NCI-H460 (cell line): ENCODE measurements around the gene TRPT1. TPM values are rescaled to one million over a fixed set of nuclear protein-coding genes. Genes with fewer than 3 reads are reported as not detected.
A peak's percentile ranks its signal among the peaks of the same experiment; 100 is the strongest.

Source experiments
- DNase-seq: peaks from one replicate; pipeline ENCODE4 v3.0.0-alpha.2; 2016; ENCODE audit warnings: low read depth; ENCODE audit errors: extremely low read depth
- total RNA-seq: library from RNA; depleted of rRNA; stranded (reverse); fragments of >200 nt; shearing (Covaris generic); gene quantifications from 2 replicates; pipeline ENCODE4 v1.2.3, GENCODE V29; 2014

Gene TRPT1
- total RNA-seq, 1 experiment from 2014 or later: 14.5 TPM

DNA sequence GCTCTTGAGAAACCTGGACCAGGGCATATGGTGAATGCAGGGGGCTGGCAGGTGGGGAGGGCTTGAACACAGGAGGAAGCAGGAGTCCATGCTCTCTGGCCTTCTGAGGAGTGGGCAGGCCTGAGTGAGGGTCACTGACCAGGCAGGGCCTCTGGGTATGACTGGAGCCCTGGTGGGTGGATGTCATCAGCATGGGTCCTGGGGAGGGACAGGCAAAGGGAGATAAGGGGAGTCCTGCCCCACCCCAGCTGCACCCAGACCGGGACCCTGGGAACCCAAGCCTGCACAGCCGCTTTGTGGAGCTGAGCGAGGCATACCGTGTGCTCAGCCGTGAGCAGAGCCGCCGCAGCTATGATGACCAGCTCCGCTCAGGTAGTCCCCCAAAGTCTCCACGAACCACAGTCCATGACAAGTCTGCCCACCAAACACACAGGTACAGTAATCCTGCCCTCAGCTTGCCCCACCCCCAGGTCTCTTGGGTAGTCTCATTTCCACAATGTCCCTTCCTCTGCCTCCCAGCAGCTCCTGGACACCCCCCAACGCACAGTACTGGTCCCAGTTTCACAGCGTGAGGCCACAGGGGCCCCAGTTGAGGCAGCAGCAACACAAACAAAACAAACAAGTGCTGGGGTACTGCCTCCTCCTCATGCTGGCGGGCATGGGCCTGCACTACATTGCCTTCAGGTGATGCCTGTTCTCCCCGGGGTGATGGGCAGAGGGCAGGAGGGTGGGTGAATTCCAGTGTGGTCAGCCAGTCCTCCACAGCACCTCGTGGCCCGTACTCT, 6.4 kb upstream of the TRPT1 start:
- no peak for DNase-seq

DNA sequence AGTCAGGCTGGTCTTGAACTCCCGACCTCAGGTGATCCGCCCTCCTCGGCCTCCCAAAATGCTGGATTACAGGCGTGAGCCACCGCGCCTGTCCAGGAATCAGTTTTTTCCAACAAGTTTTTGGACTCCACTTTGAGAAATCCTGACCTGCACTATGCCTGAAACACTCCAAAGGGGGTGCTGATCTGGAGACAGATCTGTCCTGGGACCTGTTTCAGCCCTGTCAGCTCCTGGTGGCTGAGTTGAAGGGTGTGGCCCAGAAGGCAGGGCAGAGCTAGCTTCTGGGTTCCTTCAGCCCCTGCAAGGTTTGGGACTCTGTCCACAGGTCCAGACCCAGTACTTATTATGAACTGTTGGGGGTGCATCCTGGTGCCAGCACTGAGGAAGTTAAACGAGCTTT, 5.6 kb upstream of the TRPT1 start:
- no peak for DNase-seq

DNA sequence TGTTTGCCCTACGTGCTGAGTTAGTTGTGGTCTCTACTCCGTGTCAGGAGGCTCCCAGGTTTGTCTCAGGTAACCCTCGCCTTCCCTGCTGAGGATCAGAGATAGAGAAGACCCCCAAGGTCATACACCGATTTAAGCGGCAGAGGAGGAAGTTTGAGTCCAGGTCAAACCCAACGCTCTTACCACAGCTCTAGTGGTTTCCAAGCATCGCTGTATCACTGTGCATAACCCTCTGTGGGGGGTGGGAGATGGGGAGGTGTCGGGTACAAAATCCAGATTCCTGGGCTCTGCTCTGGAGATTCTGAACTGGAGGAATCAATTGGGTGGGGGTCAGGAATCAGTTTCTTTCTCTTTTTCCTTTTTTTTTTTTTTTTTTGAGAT, 5.0 kb upstream of the TRPT1 start:
- DNase-seq: no peak

DNA sequence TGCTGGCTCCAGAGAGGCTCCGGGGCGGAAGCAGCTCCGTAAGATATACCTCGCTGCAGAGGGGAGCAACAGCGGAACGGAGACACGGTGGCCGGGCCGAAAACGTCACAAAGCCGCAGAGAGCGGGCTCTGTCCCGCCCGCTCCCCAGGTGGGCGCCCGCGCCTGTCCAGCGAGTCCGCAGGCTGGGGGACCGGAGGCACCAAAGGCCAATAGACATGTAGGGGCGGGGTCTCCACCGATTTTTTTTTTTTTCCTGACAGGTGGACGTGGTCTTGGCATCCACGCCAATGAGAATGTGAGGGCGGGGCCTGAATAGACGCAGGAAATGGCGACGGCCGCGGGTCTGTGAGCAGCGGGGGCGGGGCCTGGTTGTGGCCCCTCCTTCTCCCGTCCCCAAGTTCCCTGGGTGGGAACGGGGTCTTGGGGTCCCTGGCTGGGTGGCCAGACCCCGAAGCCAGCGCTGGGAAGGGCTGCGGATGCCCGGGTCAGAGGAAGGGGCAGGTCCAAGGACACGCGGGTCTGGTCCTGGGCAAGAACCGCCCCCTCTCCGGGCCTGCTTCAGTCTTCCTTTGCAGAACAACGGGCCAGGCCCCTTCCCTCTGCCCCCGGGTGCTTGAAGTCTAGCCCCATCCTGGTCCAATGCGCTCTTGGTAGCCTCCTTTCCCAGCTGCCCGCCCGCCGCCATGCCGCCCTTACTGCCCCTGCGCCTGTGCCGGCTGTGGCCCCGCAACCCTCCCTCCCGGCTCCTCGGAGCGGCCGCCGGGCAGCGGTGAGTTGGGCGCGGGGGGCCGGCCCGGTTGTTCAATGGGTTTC, 4.4 kb upstream of the TRPT1 start, which contains the start of gene DNAJC4:
TSS of gene DNAJC4 (plus strand) at position 378 of the 814 bp plus-strand sequence. CDS start at position 685, 307 bp downstream.
- DNase-seq: peak; percentile 84

DNA sequence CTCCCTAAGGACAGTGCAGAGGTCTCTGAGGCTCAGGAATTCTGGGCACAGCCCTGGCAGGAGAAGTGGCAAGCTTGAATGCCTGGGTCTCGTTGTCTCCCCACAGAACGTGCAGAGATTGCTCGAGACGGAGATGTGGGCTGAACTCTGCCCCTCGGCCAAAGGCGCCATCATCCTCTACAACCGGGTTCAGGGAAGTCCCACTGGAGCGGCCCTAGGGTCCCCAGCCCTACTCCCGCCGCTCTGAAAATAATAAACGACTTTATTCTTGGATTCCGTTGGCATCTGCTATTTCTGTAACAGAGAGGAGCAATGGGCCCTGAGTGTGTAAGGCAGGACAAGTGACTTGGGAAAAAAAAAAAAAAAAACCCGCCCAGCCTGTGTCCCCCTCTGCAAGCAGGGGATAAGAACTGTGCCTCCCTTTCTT, 3.8 kb upstream of the TRPT1 start:
- DNase-seq: no peak

DNA sequence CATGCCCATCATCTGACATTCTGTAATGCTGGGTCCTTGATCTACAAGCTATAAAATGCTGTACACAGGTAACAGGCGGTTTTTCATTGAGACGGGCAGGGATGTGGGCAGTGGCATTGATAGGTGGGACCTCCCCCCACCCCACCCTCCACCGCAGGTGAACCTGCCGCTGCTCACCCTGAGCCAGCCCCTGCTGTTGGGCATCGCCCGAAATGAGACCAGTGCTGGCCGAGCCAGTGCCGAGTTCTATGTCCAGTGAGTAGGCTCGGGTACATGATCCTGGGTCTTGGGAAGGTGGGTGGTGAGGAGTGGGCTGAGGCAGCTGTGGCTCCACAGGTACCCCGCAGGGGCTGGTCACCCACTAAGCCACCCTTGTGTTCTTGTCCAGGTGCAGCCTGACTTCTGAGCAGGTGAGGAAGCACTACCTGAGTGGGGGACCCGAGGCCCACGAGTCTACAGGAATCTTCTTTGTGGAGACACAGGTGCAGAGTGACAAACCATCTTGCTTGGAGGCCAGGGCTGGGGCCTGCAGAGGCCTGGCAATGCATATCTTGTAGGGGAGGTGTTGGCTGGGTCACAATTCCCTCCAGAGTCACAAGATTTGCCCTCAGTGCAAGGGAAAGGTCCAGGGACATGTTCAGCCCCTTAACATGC, 3.2 kb upstream of the TRPT1 start:
- DNase-seq: no peak

DNA sequence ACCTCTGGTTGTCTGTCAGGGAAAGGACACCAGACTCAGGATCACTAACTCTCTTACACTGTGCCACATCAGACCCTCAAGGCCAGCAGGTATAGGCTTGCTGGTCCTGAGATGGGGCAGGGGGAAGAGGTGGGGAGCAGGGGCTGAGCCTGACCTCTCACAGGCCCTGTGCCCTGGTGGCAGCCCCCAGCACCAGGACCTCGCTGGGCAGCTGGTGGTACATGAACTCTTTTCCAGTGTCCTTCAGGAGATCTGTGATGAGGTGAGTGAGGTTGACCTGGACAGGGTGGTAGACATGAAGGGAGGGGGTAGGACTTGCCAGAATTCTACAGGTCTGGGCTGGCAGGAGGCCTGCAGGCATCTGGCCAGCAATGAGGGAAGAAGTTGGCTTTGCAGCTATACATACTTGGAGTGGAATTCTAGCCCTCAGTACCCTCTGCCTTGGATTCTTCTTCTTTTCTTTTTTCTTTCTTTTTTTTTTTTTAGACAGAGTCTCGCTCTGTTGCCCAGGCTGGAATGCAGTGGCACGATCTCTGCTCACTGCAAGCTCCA, 1.5 kb upstream of the TRPT1 start:
- no peak for DNase-seq

DNA sequence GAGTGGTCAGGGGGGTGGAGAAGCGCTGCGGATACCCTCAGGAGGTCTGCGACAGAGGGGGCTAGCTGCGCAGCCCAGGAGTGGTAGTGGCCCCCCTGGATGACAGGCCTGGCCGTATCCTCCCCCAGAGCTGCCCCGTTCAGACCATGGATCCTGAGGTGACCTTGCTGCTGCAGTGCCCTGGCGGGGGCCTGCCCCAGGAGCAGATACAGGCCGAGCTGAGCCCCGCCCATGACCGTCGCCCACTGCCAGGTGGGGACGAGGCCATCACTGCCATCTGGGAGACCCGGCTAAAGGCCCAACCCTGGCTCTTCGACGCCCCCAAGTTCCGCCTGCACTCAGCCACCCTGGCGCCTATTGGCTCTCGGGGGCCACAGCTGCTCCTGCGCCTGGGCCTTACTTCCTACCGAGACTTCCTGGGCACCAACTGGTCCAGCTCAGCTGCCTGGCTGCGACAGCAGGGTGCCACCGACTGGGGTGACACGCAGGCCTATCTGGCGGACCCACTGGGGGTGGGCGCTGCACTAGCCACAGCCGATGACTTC, 593 bp upstream of the TRPT1 start:
- no peak for DNase-seq

DNA sequence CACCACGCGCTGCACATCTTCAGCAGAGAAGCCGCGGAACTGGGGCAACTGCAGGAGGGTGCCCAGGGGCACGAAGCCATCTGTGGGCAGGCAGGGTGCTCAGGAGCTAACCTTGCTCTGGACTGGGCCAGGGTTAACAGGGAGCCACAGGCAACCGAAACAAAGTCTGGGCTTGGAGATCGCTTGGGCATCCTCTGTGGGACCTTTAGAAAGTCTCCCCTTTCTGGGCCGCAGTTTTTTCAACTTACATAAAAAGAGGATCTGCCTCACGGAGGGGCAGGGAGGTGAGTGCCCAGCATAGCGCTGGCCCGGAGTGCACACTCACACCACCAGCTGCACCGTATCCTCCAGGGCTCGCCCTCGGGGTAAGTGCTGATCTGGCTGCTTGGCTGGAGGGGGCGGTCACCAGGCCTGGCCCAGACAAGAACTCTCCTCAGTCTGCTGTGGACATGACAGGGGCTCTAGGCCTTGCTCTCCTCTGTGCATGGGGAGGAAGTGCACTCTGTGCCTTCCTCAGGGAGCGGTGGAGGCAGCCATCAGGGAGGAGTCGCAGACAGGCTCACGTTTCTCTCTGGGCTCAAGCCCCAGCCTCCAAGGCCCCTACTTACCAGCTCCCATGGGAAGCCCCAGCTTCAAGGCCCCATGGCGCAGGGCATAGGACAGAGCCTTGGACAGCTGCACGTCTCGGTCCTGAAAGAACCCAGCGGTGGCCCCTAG, 937 bp downstream of the TRPT1 start:
- DNase-seq: no peak

DNA sequence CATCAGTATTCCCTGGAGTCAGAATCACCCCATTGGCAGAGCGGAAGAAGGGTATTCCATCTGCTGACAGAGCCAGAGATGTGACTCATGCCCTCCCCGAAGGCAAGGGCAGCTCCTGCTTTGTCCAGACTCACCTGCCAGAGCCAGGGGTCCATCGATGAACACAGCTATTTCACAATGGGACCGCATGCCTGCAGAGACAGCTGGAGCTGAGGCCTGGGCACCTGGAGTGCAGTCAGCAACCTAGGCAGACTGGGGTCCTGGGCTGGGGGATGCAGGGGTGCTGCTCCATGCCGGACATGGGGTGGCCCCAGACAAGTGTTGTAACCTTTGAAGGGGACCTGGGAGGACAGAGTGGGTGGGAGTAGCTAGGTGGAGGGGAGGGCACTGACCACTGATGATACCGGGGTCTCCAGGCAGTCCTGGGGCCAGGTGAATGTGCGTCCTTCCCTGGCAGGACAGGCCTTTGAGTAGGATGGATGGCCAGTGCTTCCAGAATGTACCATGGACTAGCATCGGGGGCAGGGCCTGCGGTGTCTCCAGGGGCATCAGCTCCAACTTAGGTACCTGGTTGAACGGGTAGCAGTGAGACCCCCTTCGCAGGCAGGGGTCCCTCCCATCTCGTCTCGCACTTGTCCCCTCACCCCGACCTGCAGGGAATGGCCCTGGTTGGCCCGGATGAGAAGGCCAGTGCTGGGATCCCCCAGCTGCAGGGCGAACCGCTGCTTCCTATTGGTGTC, 1.7 kb downstream of the TRPT1 start:
- DNase-seq: no peak

DNA sequence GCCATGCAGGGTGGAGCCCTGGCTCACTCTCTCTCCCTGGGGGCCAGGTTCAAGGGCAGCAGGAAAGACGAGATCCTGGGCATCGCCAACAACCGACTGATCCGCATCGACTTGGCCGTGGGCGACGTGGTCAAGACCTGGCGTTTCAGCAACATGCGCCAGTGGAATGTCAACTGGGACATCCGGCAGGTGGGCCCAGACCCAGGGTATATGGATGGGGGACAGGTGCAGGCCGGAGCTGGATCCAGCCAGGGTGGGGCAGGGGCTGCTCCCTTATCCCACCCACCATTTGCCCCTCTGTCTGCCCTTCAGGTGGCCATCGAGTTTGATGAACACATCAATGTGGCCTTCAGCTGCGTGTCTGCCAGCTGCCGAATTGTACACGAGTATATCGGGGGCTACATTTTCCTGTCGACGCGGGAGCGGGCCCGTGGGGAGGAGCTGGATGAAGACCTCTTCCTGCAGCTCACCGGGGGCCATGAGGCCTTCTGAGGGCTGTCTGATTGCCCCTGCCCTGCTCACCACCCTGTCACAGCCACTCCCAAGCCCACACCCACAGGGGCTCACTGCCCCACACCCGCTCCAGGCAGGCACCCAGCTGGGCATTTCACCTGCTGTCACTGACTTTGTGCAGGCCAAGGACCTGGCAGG, 2.9 kb downstream of the TRPT1 start:
- DNase-seq: no peak

DNA sequence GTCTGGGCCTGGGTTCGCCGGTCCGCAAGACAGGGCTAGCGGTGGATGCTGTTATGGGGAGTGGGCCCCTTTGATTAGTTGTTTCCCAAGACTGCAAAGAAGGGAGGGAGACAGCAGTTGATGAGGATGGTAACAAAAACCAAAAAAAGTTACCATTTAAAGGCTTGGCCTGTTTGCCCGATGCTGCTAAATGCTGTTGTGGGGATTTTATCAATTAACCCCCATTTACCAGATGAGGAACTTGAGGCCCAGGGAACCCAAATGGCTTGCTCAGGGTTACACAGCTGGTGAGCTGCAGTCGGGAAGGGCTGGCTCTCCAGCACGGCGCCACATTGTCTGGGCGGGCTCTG, 3.4 kb downstream of the TRPT1 start:
- no peak for DNase-seq

DNA sequence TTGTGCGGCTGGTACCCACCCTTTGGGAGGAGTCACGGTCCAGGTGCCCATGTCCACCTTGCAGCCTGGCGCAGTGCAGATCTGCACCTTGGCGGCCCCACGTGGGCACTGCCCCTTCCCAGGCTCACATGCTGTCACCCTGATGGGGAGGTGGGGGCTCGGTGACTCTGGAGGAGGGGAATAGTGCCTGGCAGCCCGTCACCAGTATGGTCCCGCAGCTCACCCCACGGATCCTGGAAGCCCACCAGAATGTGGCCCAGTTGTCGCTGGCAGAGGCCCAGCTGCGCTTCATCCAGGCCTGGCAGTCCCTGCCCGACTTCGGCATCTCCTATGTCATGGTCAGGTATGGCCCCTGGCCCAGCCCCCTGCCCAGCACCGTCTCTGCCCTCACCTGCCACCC, 5.2 kb downstream of the TRPT1 start:
- DNase-seq: no peak

DNA sequence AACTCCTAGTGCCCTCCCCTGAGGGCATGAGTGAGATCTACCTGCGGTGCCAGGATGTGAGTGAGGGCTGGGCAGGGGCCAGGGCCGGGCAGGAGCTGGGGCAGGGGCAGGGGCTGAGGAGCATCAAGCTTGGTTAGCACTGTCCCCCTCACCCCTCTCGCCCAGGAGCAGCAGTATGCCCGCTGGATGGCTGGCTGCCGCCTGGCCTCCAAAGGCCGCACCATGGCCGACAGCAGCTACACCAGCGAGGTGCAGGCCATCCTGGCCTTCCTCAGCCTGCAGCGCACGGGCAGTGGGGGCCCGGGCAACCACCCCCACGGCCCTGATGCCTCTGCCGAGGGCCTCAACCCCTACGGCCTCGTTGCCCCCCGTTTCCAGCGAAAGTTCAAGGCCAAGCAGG, 5.7 kb downstream of the TRPT1 start:
- no peak for DNase-seq

DNA sequence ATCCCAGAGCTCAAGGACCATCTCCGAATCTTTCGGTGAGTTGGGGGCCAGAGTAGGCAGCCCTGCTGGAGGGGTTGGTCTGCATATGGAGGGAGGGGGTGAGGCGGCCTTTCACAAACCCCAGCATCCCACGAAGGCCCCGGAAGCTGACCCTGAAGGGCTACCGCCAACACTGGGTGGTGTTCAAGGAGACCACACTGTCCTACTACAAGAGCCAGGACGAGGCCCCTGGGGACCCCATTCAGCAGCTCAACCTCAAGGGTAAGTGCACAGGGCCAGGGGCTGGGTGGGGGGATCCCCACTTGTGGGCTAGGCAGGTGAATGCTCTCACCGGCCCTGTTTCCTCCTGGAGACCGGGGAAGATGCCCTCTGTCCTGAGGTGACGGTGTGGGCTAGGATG, 6.2 kb downstream of the TRPT1 start:
- no peak for DNase-seq

DNA sequence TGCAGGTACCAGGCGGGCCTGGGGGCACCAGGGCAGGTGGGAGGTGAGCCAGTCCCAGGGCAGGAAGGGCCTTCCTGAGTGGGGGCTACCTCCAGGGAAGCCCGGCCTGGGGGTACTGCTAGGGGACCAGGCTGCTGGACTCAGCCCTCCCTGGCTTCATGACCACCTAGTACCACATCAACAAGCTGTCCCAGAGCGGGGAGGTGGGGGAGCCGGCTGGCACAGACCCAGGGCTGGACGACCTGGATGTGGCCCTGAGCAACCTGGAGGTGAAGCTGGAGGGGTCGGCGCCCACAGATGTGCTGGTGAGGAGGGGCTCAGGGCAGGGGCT, 6.7 kb downstream of the TRPT1 start:
- no peak for DNase-seq

DNA sequence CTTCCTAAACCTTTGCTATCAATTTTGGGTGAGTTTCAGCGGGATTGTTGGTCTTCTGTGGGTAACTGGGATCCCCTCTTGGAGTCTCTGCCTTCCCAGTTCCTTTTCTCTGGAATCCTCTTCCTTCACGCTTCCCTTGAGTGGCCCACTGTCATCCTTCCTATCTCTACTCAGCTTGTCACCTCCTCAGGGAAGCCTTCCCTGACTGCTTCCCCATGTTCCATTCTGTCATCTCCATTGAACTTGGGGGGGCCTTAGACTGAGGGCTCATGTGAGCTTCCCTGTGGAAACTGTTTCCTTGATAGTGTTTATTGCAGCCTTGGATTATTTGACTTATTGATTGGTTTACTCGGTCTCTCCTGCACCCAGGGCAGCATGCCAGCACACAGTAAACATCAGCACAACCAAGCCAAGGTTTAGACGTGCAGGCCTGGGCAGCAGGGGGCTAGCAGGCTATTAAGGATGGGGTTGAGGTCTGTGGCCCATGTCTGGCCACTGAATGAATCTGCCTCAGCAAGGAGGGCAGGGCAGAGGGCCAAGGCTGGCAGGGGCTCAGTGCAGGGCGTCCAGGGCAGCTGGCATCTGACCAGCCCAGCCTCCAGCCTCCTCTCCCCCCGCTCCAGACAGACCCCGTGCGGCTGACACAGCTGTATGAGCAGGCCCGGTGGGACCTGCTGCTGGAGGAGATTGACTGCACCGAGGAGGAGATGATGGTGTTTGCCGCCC, 7.2 kb downstream of the TRPT1 start:
- DNase-seq: no peak

DNA sequence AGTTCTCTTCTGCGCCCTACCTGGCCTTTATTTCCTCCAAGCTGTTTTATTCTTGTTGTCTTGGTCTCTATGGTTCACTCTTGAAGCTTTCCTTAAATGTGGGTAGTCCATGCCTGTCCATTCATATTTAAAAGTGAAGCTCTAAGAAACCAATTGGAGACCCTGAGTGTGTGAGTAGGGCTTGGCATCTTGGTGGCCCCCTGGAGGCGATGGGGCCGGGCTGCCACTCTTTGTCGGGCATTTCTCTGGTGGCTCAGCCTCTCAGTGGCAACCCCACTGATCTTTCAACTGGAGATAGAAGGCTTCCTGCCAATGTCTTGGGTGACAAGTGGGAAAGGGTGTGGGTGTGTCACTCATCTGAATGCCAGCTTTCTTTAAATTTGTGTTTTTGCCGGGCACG, 9.1 kb downstream of the TRPT1 start:
- DNase-seq: no peak
